Stimulated activated CD8-positive, alpha-beta memory T cell treated with anti-CD3 and anti-CD28 coated beads, Interleukin-4, amount 100 ng/mL, for 1 hour (primary cell): ENCODE measurements around the gene BGN.

Source experiments
- DNase-seq, 2 donors: peaks; one replicate each; pipeline ENCODE4 v3.0.0-alpha.2; 2020; ENCODE audit warnings: low read depth in 2 of 2, low spot score in 1 of 2

The BGN gene

DNA sequence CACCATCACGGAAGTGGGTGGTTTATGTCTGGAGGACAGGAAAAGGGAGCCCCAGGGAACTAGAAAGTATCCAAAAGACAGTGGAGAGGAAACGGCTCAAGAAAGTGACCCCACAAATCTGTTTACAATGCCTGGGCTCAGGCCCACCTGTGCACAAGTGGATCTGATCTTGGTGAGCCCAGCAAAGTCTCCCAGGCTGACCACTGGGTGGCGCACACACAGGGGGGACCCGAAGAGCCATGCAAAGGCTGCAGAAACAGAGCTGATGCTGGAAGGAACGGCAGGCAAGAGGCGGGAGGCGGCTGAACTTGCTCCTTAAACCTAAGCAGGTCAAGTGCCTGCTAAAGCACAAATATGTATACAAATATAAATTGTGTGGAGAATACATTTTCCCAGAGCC lies 34.0 kb upstream of the BGN start:
- no peak for DNase-seq

DNA sequence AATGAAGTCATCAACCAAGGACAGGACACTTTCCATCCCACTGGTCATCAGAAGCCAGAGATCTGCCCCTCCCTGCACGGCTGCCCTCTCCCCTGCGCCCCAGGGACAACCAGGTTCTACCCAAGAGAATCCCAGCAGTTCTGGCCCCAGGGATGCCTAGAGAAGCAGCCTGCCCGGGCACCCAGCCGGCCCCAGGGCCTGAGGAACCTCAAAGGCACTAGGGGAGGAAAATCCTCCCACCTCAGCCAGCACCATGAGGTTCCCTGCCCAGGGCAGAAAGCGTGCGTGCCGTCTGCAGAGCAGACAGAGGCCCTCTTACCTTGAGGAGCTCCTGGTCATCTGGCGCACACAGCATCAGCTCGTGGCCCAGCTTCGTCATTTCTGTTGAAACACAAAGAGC lies 32.5 kb upstream of the BGN start:
- DNase-seq: no peak

DNA sequence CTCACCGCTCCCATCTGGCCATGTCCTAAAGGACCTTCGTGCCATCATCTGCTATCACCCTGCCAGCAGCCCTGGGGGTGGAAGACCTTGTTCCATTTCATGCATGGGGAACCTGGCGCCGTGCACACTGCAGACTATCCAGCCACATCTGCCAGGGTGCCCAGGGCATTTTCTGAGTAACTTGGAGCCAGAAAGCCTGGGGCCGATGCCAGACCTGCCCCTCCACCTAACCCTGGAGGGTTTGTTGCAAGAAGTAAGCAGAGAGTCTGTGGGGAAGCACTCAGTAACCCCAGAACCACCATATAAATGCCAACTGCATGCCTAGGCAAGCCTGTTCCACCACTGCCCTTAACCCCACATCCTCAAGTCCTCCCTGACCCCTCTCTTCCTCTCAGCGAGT lies 31.7 kb upstream of the BGN start:
- no peak for DNase-seq

DNA sequence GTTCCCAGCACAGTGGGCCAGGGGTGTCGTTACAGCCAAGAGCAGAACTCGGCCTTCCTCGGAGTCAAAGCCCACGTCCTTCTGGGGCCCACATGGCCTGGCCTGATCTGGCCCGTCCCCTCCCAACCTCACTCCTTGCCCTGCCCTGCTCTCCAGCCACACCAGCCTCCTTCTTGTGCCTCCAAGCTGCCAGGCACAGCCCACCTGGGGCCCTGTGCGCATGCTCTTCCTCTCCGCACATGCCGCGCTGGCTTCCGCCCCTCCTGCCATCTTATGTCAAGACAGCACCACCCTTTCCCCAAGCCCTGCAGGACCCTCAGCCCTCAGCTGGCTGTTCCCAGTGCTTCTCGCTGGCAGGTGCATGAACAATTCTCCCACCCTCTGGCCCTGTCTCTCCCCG lies 31.2 kb upstream of the BGN start:
- no peak for DNase-seq

DNA sequence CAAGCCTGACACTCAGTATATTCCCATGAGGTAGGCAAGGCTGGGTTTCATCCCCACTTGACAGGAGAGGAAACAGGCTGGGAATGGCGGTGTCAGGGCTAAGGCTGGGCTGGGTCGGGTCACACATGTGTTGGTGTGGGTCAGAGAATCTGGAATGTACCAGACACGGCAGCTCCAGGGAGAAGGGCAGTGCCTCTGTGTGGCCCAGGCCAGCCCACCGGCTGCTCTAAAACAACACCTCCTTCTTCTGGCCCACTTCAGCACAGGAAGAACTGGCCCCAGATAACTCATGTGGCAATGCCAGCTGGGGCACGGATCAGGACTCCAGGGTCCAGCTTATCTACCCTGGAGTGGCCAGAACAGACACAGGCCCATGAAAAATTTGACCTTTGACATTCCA lies 30.7 kb upstream of the BGN start:
- no peak for DNase-seq

DNA sequence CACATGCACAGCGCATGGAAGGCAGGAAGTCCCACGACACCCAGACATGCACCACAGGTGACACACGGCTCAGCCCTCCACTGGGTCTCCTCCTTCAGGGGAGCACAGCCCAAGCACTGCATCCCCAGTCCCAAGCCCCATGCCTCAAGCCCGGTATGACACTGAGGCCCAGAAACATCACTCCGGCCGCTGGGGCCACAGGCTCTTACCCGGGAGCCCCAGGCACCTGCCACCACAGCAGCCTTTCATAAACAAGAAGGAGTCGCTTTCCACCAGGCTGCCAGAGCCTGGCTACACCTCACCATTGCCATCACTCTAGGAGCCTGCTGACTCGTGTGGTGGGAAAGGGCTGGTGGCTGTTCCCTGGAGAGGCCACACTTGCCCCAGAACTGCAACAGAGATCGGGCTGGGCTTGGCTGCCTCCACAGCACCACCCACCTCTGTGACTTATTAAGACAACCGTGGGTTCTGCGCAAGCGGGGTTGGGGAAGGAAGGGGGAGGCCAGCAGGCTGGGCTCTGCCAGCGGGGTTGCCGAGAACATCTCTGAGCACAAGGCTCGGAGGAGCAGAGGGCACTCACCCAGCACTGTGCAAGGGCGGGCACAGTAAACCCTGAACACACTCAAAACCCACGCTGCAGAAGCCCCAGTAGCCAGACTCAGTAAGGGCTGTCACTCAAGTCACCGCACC lies 28.9 kb upstream of the BGN start:
- DNase-seq: no peak

DNA sequence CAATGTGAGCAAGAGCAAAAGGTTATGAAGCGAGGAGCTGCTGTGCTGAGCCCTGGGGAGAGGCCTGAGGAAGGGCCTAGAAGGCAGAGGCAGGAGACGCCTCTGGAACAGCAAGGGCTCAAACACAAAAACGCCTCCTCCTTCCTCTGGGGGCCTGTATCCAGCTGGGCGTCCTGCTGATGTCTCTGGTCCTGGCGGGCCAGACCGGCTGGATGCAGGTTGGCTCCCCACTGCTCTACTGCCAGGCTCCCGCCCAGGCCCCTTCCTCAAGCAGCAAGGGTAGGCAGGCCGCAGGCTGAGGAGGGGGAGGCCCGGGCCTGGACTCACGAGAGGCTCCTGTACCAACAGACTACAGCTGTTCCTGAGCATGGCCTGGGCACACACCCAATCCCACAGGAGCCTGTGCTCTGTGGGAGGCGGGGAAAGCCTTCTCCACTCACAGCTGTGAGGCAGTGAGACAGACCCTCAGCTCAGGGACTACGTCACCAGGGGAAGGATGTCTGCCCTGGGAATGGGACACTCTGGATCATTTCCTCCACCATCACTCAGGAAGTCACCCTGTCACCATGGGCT lies 26.7 kb upstream of the BGN start:
- no peak for DNase-seq

DNA sequence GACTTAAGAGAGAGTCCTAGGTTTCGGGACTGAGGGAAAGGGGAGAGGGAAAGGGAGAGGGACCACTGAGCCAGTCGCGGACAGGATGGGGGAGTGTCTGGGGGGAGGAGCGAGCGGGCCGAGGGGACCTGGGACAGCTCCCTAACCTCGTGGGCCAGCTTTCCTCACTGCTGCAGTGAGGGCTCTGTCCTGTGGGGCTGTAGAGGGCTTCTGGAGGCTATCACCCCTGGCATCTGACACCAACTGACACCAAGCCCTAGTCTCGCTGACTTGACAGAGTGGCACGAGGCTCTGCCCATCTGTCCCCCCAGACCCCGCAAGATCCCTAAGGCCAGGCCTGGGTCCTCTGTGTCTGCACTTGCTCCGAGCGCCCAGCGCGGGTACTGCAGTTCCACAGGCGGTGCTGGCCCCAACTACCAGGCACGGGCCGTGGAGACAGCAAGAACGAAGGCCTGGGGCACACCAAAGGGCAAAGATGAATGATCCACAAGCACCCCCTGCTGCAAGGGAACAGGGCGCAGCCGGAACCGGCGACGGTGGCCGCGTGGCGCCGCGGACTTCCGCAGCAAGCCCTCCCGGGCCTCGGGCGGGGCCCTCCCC lies 24.9 kb upstream of the BGN start:
- DNase-seq: peak in 1 of 2 donors; percentile 10

DNA sequence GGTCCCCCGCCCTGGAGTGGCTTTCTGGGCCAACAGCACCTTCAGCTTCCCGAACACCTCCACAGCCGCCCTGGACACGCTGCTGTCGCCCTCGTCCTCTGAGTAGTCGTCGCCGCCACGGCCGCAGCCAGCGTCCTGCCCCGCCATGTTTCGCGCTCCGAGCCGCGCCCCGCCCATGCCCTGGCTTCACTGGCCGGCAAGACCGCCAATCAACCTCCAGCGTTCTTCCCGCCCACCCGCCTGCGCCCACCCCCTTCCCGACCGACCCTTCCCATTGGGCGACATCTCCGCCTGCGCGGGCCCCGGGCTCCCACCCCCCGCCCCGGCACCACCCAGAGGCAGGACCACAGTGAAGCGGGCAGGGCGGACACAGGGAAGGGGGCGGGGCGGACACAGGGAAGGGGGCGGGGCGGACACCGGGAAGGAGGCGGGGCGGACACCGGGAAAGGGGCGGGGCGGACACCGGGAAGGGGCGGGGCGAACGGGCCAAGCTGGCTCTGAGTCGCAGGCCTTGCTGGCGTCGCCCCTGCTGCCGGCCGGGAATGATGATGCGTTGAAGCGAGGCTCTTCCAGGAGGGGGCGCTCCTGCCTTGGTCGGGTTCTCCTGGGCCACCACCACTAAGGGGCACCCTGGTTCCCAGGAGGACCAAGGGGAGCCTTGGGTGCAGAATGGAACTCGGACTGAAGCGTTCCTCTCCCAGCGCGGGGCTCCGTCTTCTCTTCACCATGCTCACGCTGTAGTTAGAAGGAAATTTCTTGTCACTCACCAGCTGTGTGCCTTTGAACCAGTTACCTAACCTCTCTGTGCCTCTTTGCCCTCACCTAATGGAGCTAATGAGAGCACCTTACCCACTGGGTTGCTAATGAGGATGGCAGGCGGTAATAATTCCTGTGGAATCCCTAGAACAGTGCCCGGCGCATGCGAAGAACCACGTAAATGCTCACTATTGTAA lies 24.1 kb upstream of the BGN start, which contains the start of gene HAUS7:
Gene HAUS7 (minus strand): TSS at position 166 of the 953 bp plus-strand sequence. CDS start 19 bp downstream, at position 147.
- peak; percentile 67 to 73 for DNase-seq

DNA sequence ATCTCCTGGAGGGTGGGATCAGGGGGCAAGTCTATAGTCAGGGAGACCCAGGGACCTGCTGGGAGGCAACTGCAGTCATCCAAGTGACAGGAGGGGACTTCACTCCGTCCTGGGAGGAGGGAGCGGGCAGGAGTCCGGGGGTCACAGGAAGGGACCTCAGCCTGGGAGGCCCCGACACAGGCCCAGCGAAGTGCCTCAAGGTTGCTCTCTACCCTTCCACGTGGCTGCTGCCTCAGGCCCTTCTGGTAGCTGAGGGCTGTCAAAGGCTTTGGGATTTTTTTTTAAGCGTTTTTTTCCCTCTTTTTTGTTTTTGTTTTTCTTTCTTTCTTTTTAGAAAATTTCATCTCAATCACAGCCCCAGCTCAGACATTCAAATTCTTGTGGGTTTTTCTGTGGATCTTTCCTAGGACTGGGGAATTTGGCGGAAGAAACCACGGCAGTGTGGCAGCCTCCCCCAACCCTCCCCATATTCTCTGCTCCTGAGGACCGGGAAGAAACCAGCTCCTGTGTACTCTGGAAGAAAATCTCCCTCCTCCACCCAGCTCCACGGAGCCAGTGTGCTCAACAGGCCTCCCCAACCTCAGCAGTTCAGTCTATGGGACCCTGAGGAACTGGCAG lies 23.0 kb upstream of the BGN start:
- DNase-seq: no peak

DNA sequence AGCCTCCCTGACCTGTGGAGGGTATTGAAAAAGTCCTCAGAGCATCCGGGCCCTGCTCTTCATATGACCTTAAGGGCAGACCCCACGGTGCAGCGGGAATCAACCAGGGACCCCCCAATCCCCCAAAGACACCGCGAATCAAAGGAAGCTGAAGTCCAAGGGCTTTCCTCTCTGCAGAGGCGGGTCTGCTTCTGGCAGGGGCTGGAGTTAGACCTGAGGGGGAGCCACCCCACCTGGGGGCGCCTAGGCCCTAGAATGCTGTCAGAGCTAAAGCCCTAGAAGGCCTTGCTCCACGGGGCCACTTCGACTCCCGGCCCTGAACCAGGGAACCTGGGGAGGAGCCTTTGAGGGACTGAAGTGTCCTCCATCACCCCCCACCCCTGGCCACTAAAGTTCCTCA lies 21.7 kb upstream of the BGN start:
- no peak for DNase-seq

DNA sequence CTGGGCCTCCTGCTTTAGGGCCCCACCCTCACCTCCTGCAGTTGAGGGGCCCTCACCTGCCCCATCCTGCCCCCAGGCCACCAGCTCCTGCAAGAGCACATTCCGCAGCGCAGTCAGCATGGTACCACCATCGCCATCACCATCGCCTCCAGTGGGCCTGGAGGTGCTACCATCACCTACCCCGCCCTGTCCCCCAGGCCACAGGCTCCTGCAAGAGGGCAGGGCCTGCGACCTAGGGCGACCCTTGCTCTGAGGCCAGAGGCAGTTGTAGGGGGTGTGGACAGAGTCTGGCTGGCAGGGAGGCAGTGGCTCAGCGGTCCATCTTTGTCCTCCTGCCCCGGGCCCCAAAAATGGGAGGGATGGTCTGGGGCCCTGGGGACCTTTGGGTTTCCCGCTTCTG lies 20.5 kb upstream of the BGN start:
- DNase-seq: no peak

DNA sequence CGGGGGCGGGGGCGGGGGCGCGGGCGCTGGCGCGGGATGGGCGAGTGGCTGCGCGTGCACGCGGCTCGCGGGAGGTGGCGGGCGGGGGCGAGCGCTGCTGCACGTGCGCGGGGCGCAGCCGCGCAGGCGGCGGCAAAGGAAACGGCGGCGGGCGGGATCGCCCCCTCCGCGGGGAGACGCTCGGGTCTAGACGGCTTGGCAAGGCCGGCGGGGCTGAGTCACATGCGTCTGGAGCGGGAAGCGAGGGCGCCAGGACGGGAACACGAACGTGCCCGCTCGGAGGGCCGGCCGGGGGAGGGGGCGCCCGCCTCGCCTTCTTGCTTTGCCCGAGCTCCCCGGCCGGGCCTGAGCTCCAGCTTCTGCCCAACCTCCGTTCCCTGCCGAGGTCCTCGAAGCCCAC lies 20.1 kb upstream of the BGN start:
- peak in 1 of 2 donors; percentile 10 for DNase-seq

DNA sequence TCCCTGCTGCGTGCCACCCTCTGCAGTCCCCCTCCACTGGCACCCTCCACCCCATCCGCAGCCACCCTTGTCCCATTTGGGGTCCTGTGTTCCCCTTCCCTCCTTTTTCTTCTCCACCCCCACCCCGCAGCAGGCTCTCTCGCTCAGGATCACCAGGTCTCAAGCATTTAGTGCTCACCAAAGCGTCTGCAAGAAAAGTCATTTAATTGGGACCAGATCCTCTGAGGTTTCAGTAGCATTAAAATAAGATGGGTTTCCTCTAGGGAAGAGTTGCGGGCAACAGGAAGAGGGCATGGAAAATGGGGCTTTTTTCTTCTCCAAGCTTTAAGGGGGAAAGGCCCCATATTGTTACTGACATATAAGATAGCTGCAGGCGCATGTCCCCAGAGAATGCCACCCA lies 19.5 kb upstream of the BGN start:
- no peak for DNase-seq

DNA sequence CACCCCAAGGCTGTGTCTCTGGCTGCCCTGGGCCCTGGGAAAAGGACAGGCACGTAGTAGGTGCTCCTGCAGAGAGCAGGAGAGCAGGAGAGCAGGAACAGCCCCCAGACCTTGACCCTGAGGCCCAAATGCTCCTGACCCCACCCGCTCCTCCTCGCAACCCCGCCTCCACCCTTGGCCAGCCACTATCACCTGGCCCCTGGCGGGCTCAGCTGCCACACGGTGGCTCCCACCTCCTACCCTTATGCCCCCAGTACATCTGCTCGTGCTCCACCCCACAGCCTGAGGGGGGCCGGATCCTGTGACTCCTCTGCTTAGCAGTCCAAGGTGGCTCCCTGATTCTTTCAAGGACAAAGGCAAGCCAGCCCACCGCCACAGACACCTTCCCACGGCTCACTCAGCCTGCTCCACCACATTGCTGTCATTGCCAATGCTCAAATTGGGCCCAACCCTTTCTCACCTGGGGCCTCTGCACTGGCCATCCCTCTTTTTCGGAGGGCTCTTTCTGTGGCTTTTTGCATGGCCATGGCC lies 19.0 kb upstream of the BGN start:
- no peak for DNase-seq

DNA sequence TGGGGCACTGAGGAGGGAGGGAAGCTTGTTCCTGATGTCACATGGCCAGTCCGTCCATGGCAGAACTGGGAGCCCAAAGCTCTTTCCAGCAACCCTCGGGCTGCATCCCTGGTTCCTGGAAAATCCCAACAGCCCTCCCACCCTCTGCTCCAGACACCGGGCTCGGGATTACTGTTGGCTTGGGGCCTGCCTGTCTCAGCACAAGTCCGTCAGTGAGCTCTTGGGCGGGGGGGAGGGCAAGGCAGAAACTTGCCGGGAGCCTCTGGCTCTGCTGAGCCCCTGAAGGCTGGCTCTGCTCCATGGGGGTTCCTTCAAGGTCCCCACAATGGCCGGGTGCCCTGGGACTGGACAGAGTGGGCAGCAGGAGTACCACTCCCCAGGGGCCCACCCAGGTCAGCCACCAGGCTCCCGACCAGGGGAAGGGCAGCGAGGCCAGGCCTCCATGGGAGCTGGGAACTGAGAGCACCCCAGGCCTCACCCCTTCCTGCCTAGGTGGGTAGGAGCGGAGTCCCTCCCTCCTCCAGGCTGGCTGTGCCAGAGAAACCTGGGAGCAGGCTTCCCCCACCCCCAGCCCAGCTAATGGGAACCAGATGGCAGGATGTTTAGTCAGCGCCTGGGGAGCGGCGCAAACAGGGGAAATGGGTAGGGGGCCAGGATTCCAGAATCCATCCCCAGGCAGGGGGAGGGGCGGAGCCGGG lies 18.0 kb upstream of the BGN start:
- no peak for DNase-seq

DNA sequence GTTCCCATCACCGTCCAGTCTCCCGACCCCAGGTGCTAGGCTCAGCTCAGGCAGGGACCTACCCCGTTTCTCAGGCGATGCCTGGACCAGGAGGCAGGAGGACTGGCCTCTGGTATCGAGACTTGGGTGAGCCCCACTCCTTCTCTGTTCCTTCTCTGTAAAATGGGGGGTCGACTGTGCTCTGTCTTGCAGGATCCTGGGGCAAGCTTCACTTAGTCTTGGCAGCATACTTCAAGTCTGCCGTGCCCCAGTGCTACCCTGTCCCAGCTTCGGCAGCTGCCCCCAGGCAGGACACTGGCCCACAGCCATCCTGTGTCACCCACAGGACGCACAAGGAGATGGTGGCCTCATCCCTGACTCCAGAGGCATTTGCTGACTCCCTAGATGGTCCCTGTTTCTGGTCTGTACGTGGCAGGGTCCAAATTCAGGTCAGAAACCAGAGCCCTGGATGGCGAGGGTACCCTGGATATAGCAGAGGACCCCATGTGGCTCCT lies 17.4 kb upstream of the BGN start:
- DNase-seq: no peak

DNA sequence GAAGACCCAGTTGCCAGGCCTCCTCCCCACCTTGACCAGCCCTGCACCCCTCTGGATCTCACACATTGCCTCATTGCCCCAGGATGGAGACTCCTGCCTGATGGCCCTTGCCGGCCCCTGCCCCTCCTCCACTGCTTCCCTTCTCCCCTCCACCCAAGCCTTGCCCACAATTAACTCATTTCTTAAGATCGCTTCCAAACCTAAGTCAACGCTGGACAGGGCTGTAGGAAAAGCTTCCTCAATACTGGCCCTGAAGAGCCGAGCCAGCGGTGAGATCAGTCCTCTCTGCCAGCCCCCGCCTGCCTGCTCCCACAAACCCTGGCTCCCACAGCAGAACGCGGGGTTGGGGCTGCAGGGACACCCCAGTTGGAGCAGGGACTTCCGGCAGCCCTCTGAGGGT lies 16.9 kb upstream of the BGN start:
- no peak for DNase-seq

DNA sequence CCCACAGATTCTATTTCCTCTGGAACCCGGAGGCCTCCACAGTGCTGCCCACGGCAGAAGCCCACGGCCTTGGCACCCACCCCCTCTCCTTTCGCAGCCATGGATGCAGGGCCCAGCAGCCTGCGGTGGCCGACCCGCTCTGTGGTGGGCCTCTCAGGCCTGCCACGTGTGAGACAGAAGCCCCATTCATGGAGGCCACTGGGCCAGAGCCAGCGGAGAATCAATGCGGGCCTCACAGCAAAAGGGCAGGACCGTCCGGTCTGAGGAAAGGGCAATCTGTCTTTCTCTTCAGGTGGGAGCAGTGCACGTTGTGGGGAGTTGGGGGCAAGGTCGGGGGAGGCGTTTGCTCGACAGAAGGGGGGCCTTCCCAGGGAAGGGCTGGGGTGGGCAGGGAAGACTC lies 16.0 kb upstream of the BGN start:
- no peak for DNase-seq

DNA sequence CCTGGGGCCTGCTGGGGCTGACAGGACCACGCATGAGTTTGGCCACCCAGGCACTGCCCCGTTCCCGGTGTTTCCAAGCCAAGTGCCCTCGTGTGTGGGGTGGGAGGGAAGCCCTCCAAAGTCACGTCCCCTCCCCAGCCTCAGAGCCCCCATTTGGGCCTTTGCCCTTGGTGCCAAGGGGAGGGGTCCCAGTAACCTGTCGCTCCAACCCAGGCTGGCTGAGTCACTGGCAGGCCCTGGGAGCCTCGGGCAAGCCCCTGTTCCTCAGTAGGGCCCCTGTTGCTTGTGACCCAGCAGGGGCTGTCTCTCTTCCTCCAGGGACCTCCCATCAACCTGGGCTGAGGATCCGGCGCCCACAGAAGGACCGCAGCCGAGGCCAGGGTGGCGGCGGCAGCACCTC lies 13.7 kb upstream of the BGN start:
- DNase-seq: no peak
